GM23248 (cell line): ENCODE measurements around the gene C3orf70. TPM values are rescaled to one million over a fixed set of nuclear protein-coding genes. Genes with fewer than 3 reads are reported as not detected.

Experiments
- DNase-seq: peaks from one replicate; pipeline ENCODE4 v3.0.0-alpha.2; 2015
- H2AFZ ChIP-seq: fragments of 200-600 bp; sonication (generic); 2 replicates; pipeline ENCODE4 v1.6.1; 2016; ENCODE audit warnings: antibody characterized with exemption
- H3F3A ChIP-seq: fragments of 200-600 bp; sonication (generic); 2 replicates; pipeline ENCODE4 v1.6.1; 2016; ENCODE audit warnings: mild to moderate bottlenecking, antibody characterized with exemption, mixed run types; ENCODE audit not compliant: insufficient read depth
- H3K27ac ChIP-seq: fragments of 200-600 bp; sonication (generic); 2 replicates; pipeline ENCODE4 v1.5.1; 2016; ENCODE audit warnings: mild to moderate bottlenecking
- H3K27me3 ChIP-seq: fragments of 200-600 bp; sonication (generic); replicated peaks from 2 replicates; pipeline ENCODE4 v1.6.1; 2016; ENCODE audit warnings: mild to moderate bottlenecking; ENCODE audit not compliant: insufficient read depth
- H3K36me3 ChIP-seq: fragments of 200-600 bp; sonication (generic); 2 replicates; pipeline ENCODE4 v1.6.1; 2016; ENCODE audit warnings: low read depth, mild to moderate bottlenecking
- H3K4me1 ChIP-seq: fragments of 200-600 bp; sonication (generic); 2 replicates; pipeline ENCODE4 v1.6.1; 2016; ENCODE audit warnings: mild to moderate bottlenecking; ENCODE audit not compliant: insufficient read depth
- H3K4me2 ChIP-seq: fragments of 200-600 bp; sonication (generic); one replicate; pipeline ENCODE4 v1.6.1; 2016; ENCODE audit warnings: mild to moderate bottlenecking; ENCODE audit not compliant: unreplicated experiment
- H3K4me3 ChIP-seq: fragments of 200-600 bp; sonication (generic); 2 replicates; pipeline ENCODE4 v1.5.1; 2016; ENCODE audit warnings: mild to moderate bottlenecking
- H3K79me2 ChIP-seq: fragments of 200-600 bp; sonication (generic); 2 replicates; pipeline ENCODE4 v1.6.1; 2016; ENCODE audit warnings: mild to moderate bottlenecking; ENCODE audit not compliant: insufficient read depth
- H3K9ac ChIP-seq: fragments of 200-600 bp; sonication (generic); 2 replicates; pipeline ENCODE4 v1.6.1; 2016; ENCODE audit warnings: mild to moderate bottlenecking
- H3K9me2 ChIP-seq: fragments of 200-600 bp; sonication (generic); 2 replicates; pipeline ENCODE4 v1.6.1; 2016; ENCODE audit warnings: mixed run types, mild to moderate bottlenecking, moderate library complexity; ENCODE audit not compliant: insufficient read depth
- H3K9me3 ChIP-seq: fragments of 200-600 bp; sonication (generic); one replicate; pipeline ENCODE4 v1.6.1; 2017; ENCODE audit warnings: low read depth
- H4K20me1 ChIP-seq: fragments of 200-600 bp; sonication (generic); 2 replicates; pipeline ENCODE4 v1.6.0; 2016; ENCODE audit not compliant: insufficient read depth
- EZH2 ChIP-seq: fragments of 200-600 bp; sonication (generic); IDR thresholded peaks from 2 replicates; pipeline ENCODE4 v1.6.1; 2018; ENCODE audit warnings: antibody characterized with exemption, mild to moderate bottlenecking; ENCODE audit not compliant: insufficient read depth, poor library complexity, severe bottlenecking
- EZH2phosphoT487 ChIP-seq: fragments of 200-600 bp; sonication (generic); IDR thresholded peaks from 2 replicates; pipeline ENCODE4 v1.6.1; 2018; ENCODE audit warnings: antibody characterized with exemption, moderate library complexity, mild to moderate bottlenecking, low read depth; ENCODE audit not compliant: insufficient read depth
- WGBS, 2 experiments: methylation state at CpG; one replicate each; pipeline ENCODE4 v1.1.6; 2015 to 2017; ENCODE audit warnings: low lambda C conversion rate in 2 of 2, low coverage in 1 of 2; ENCODE audit errors: missing lambda C conversion rate in 2 of 2; 5-methylcytosine and 5-hydroxymethylcytosine counted together
- in situ Hi-C: fragments of 300-500 bp; cut with MboI; formaldehyde crosslinking; loops from 2 replicates; pipeline ENCODE4 v1.15.0; 2020
- polyA plus RNA-seq: library from polyadenylated mRNA; unstranded; fragments of >200 nt; fragmentation: Nextera tagmentation; extraction: Ambion mirVana; gene quantifications from 2 replicates; pipeline ENCODE4 v1.2.1, GENCODE V29; 2016
- total RNA-seq: library from RNA; depleted of rRNA; stranded (reverse); fragments of >200 nt; shearing (Covaris generic); gene quantifications from 2 replicates; pipeline ENCODE4 v1.2.3, GENCODE V29; 2014

C3orf70 gene
- total and polyA plus RNA-seq, 2 experiments from 2014 or later, result not detected

DNA sequence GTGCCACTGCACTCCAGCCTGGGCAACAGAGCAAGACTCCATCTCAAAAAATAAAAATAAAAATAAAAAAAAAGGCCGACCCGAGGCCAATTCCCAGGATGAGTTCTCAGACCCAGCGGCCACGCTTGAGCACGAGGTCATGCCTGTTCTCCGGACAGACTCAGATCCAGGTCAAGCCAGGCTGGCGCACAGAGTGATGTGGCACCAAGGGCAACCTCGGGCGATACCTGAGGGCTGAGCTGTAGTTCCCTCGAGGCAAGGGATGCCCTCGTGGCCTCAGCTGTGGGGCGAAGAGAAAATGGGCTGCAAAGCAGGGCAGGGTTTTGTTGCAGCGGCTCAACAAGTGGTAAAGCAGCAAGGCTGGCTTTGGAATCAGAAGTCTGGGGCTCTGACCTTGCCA lies 77.3 kb downstream of the C3orf70 start:
- no peaks in the 10 kb centered on the region for H4K20me1 ChIP-seq
- no peak overlapping the region for H3K9ac ChIP-seq
- no peaks in the 10 kb centered on the region for H3F3A ChIP-seq
- H2AFZ ChIP-seq, result no peak overlapping the region
- no peak overlapping the region for H3K4me2 ChIP-seq
- H3K4me3 ChIP-seq, result no peak overlapping the region
- no peak for TF ChIP-seq EZH2
- no peak for TF ChIP-seq EZH2phosphoT487
- no peaks in the 10 kb centered on the region for H3K4me1 ChIP-seq
- no peaks in the 10 kb centered on the region for H3K36me3 ChIP-seq
- in situ Hi-C loops, result no loop called here
- H3K27me3 ChIP-seq, result no peaks in the 10 kb centered on the region
- H3K9me3 ChIP-seq, result no peaks in the 10 kb centered on the region
- no peaks in the 10 kb centered on the region for H3K79me2 ChIP-seq
- H3K9me2 ChIP-seq, result no peaks in the 10 kb centered on the region
- H3K27ac ChIP-seq, result no peak overlapping the region
- no peak for DNase-seq
- 75 to 83% methylated on average over 13 of the region's 13 CpGs for WGBS, 2 experiments

DNA sequence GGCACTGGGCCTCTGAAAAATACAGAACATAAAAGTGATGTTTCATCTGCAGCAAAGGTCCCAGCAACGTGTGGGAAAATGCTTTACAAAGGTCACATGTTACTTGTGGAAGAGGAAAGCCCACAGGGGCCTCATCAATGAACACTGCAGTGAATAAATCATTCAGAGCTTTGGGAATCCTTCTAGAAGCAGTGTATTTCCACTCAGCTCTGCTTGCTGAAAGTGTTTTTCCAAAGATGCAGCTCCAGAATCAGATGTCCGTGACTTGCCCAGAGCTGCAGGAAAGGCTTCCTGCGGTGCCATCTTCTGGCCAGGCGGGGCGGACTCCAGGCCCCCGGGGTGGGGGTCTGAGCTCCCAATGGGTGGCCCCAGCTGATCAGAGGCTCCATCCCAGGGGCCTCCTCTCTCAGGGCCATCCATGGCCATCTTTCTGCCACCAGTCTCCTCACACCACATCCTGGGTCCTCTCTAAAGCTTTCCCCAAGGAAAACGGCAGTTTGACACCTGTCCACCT lies 81.5 kb downstream of the C3orf70 start:
- no peaks in the 10 kb centered on the region; the same call in 1 of the 2 replicates for H3K27me3 ChIP-seq
- H3K9me3 ChIP-seq, result no peaks in the 10 kb centered on the region
- H3K9ac ChIP-seq, result no peak overlapping the region
- no peak overlapping the region for H3K4me3 ChIP-seq
- no peak overlapping the region for H2AFZ ChIP-seq
- no peak overlapping the region for H3K27ac ChIP-seq
- no peaks in the 10 kb centered on the region for H3K9me2 ChIP-seq
- DNase-seq, result no peak
- H3K36me3 ChIP-seq, result no peaks in the 10 kb centered on the region
- WGBS, 2 experiments, result 45 to 51% methylated on average over 7 of the region's 7 CpGs
- no peak overlapping the region for H3K4me2 ChIP-seq
- H3F3A ChIP-seq, result no peaks in the 10 kb centered on the region
- TF ChIP-seq EZH2, result no peak
- TF ChIP-seq EZH2phosphoT487, result no peak
- no peaks in the 10 kb centered on the region for H3K79me2 ChIP-seq
- in situ Hi-C loops, result no loop called here
- no peaks in the 10 kb centered on the region for H4K20me1 ChIP-seq
- no peaks in the 10 kb centered on the region for H3K4me1 ChIP-seq

DNA sequence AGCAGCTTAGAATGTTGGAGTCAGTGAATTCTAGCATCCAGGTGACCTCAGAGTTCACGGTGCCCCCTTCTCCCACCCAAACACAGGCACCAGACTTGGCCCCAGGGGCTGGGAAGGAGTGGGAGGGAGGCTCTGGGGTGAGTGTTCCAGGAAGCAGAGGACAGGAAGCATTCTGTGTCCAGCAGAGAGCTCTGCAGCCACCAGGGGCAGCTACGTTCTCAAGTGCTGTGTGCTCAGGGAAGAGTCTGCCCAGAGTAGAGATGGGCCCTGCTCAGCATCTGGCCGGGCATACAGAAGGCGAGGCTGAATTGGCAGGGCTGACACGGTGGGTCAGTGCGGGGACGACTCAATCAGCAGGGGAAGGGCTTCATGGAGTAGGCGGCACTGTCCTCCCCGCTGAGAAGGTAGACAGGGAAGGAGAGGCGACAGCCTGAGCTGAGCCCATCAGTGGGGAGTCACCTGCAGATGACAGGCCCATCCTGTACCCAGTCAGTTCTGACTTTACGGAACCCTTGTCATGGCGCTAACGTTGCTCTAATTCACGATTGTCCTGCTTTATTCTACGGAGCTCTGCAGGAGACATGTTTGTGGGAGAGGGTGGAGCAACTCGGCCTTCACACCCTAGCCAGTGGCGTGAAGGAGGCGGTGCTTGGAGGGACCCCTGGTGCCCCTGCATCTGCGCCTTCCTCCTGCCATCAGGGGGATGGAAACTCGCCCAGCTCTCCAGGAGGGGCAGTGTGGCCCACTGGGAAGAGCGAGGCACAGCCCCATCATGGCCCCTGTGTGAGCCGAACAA lies 82.2 kb downstream of the C3orf70 start:
- in situ Hi-C loops, result no loop called here
- Histone ChIP-seq H4K20me1 (no peaks in the 10 kb centered on the region), H3K36me3 (no peaks in the 10 kb centered on the region), H3K27me3 (no peaks in the 10 kb centered on the region; the same call in 1 of the 2 replicates), H3K4me2 (no peak overlapping the region), H3K9ac (no peak overlapping the region), H2AFZ (no peak overlapping the region), H3K27ac (no peak overlapping the region), H3K9me3 (no peaks in the 10 kb centered on the region), H3K4me1 (no peaks in the 10 kb centered on the region), H3K79me2 (no peaks in the 10 kb centered on the region), H3K9me2 (no peaks in the 10 kb centered on the region), H3F3A (no peaks in the 10 kb centered on the region), H3K4me3 (no peak overlapping the region)
- TF ChIP-seq EZH2phosphoT487 (no peak), EZH2 (no peak)
- peak; percentile 42 for DNase-seq
- 50 to 51% methylated on average over 22 of the region's 22 CpGs for WGBS, 2 experiments

DNA sequence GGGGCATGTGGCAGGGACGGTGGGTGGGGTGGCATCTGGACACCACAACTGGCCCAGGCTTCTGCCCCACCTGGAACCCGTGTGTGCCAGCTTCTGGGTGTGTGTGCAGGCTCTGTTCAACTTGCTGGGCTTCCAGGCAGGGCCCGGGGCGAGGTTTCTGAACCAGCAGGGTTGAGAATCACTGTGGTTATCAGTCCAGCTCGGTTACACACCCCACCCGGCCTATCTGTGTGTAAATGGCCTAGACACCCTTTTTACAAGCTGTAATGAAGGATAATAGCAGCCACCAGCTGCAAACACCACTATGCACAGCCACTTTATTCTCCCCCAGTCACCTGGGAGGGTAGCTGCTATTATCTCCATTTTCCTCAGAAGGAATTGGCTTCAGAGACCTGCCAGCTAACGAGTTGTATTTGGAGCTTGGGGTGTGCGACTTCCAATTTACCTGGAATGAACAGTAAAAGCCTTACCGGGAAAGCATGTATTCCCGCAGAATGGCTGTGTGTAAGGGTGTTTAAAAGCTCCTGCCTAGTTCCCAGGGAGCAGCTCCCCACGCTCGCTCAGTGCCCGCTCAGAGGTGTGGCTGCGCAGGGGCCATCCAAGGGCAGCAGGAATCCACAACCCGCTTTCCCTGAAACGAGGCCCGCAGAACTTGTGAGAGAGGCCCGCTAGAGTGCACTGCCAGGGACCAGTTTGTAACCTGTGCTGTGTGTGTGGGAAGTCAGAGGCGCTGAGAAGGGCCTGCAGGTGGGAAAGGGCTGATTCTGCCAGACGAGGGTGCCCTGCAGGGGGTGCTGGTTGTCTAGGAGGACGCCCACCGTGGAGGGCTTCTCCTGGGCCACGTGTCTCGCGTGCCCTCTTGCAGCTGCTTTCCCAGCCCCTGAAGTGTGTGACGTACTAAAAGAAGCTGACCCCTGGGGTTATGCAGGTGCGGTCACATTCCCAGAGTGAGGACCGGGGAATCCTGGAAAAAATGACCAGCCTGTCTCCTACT lies 83.5 kb downstream of the C3orf70 start:
- in situ Hi-C loops, result no loop called here

More for the DNA sequence above, 83.5 kb downstream of the C3orf70 start:
- Histone ChIP-seq H3K9ac (no peak overlapping the region), H3K9me3 (no peaks in the 10 kb centered on the region), H3K9me2 (no peaks in the 10 kb centered on the region), H4K20me1 (no peaks in the 10 kb centered on the region), H3K4me2 (no peak overlapping the region), H3K27me3 (no peaks in the 10 kb centered on the region; the same call in 1 of the 2 replicates), H3K36me3 (no peaks in the 10 kb centered on the region), H3K79me2 (no peaks in the 10 kb centered on the region), H2AFZ (no peak overlapping the region), H3K4me1 (no peaks in the 10 kb centered on the region), H3K27ac (no peak overlapping the region), H3F3A (no peaks in the 10 kb centered on the region), H3K4me3 (no peak overlapping the region)
- DNase-seq, result no peak
- WGBS, 2 experiments, result 61 to 64% methylated on average over 27 to 28 of the region's 28 CpGs
- TF ChIP-seq EZH2 (no peak), EZH2phosphoT487 (no peak)
